H1 (cell line): Measurements from ENCODE around the gene STARD8. TPM values are rescaled to one million over a fixed set of nuclear protein-coding genes. Genes with fewer than 3 reads are reported as not detected.

Experiments
- HDAC2 ChIP-seq, 2 experiments: fragments of 300-600 bp in 1 of 2; sonication (generic) in 1 of 2; IDR thresholded peaks; 2 replicates each; pipeline ENCODE4 v1.6.1; 2011 to 2012; ENCODE audit warnings: low read depth in 2 of 2, low read length in 2 of 2, mild to moderate bottlenecking in 2 of 2, moderate library complexity in 2 of 2, borderline replicate concordance in 1 of 2, inconsistent platforms in 1 of 2
- NANOG ChIP-seq: IDR thresholded peaks from 2 replicates; pipeline ENCODE4 v1.6.1; 2011; ENCODE audit warnings: low read length, low read depth, mild to moderate bottlenecking, inconsistent platforms; ENCODE audit not compliant: insufficient read depth, poor library complexity, severe bottlenecking
- SIN3A ChIP-seq, 2 experiments: IDR thresholded peaks in 1 of 2; conservative IDR thresholded peaks in 1 of 2; 2 replicates each; pipeline ENCODE4 v1.6.1; 2011 to 2012; ENCODE audit warnings: low read length in 2 of 2, improper control_type of control experiment in 1 of 2, low read depth in 1 of 2, mild to moderate bottlenecking in 1 of 2
- TAF1 ChIP-seq: IDR thresholded peaks from 2 replicates; pipeline ENCODE4 v1.6.1; 2011; ENCODE audit warnings: mild to moderate bottlenecking, low read depth, low read length
- ZNF274 ChIP-seq: IDR thresholded peaks from 2 replicates; pipeline ENCODE4 v1.7.0; 2012; ENCODE audit warnings: low read length, borderline replicate concordance; ENCODE audit errors: extremely low read depth
- polyA plus RNA-seq, 7 experiments: library from polyadenylated mRNA; depleted of rRNA in 3 of 7; stranded (reverse) in 5 of 7; unstranded in 2 of 7; fragments of >200 nt in 5 of 7; fragments of 200-250 nt in 2 of 7; gene quantifications; 1 replicate in 5 of 7; 2 replicates in 1 of 7; 4 replicates in 1 of 7; pipeline versions ENCODE4 v1.2.1 to v1.2.3, GENCODE V29; 2011 to 2013; ENCODE audit warnings: missing spikeins in 2 of 7, mixed read lengths in 2 of 7
- total RNA-seq: library from RNA; stranded (reverse); fragmentation: NEBNext Ultra II Directional; extraction: Animal tissue kit (Norgen Biotek cat#: 25700); gene quantifications from 2 replicates; pipeline ENCODE4 v1.2.1, GENCODE V29; 2021

The STARD8 gene
- total and polyA plus RNA-seq, 2 of the 8 experiments (the other 6 are each of a cell fraction or from before 2014, with no cell fraction given): 1.8 to 3.8 TPM

DNA sequence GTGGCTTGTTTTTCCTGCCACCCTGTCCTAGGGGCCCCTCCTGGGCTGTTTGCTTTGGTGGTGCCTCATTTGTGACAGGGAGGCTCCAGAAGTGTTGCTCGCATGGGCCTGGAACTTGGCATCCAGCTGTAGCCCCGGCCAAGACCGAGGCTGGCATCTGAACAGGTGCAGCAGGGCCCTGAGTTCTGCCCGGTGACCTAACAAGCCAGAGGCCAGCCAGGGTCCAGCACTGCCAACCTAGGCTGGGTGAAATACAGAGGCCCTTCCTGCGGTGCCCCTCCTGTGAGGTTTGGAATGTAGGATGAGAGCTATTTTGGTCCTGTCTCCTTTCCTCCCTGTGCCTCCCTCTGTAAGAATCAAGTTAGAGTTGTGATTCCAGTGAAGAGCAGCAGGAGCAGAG is 58.5 kb downstream of the STARD8 start (continued):
- TF ChIP-seq ZNF274 (no peak), HDAC2 (IDR thresholded peaks at IDR 0.05; ENCODE audit: borderline replicate concordance in 1 of 2, low read depth in 2 of 2, low read length in 2 of 2) (no peak), NANOG (no peak), SIN3A (conservative IDR thresholded peaks at IDR 0.05 in 1 of 2, IDR thresholded peaks at IDR 0.05 in 1 of 2; ENCODE audit: low read depth in 1 of 2, low read length in 2 of 2) (no peak), TAF1 (no peak)
